GM12878 (cell line): ENCODE data around the gene HOXB2. TPM values are rescaled to one million over a fixed set of nuclear protein-coding genes. Genes with fewer than 3 reads are reported as not detected.

Experiments
- ATAC-seq: fragments of 200-7000 bp; cut with Tn5 transposase; 3 replicates; pipeline ENCODE4 v1.9.1; 2020; ENCODE audit warnings: mild to moderate bottlenecking, moderate library complexity
- BruUV-seq: library from RNA; stranded (reverse); fragments of 400-500 nt; replicated peaks from 2 replicates; lab custom pipeline; 2021; lab: Mats Ljungman, UMichigan
- CTCF ChIA-PET: fragments of 300-600 bp; sonication (Branson Sonifier 250); formaldehyde crosslinking; extraction: SDS; loops from one replicate; lab custom pipeline; 2021; ENCODE audit warnings: inconsistent platforms; lab: Yijun Ruan, JAX
- POLR2A ChIA-PET: fragments of 350-600 bp; formaldehyde crosslinking; extraction: SDS; loops from one replicate; lab custom pipeline; 2021; ENCODE audit warnings: inconsistent platforms; lab: Charles Lee
- RAD21 ChIA-PET: fragments of 300-600 bp; sonication (Branson Sonifier 250); formaldehyde crosslinking; loops from one replicate; lab custom pipeline; 2023; ENCODE audit warnings: antibody characterized with exemption; ENCODE audit not compliant: unreplicated experiment; lab: Charles Lee
- SMC1A ChIA-PET: fragments of 300-600 bp; sonication (Branson Sonifier 250); formaldehyde crosslinking; loops from one replicate; lab custom pipeline; 2023; ENCODE audit not compliant: unreplicated experiment, uncharacterized antibody; lab: Charles Lee
- DNase-seq: peaks from one replicate; pipeline ENCODE4 v3.0.0-alpha.2; 2011; ENCODE audit warnings: low read depth, low spot score
- FAIRE-seq: peaks from 3 replicates; lab custom pipeline; 2011; peaks lifted over from hg19 to GRCh38; lab: Jason Lieb, UNC
- H2AFZ ChIP-seq: 2 replicates; pipeline ENCODE4 v1.6.0; 2011; ENCODE audit warnings: low read depth, low read length, control low read depth; ENCODE audit not compliant: control insufficient read depth
- H3K27ac ChIP-seq: 2 replicates; pipeline ENCODE4 v1.5.1; 2011; ENCODE audit warnings: control low read depth; ENCODE audit not compliant: control insufficient read depth, insufficient read depth
- H3K27me3 ChIP-seq, 2 experiments: replicated peaks in 1 of 2; 2 replicates each; pipeline versions ENCODE4 v1.6.0 to v1.6.1; 2011; ENCODE audit warnings: low read length in 1 of 2; ENCODE audit not compliant: control insufficient read depth in 2 of 2, insufficient read depth in 2 of 2
- H3K36me3 ChIP-seq, 2 experiments: 2 replicates each; pipeline ENCODE4 v1.5.1; 2011; ENCODE audit warnings: low read length in 1 of 2; ENCODE audit not compliant: control insufficient read depth in 2 of 2, insufficient read depth in 2 of 2
- H3K4me1 ChIP-seq: 2 replicates; pipeline ENCODE4 v1.6.1; 2011; ENCODE audit warnings: mild to moderate bottlenecking, low read length, moderate library complexity, mixed read lengths; ENCODE audit not compliant: control insufficient read depth, insufficient read depth
- H3K4me2 ChIP-seq: 2 replicates; pipeline ENCODE4 v1.6.0; 2011; ENCODE audit warnings: control low read depth; ENCODE audit not compliant: control insufficient read depth, insufficient read depth
- H3K4me3 ChIP-seq: fragments of 200-600 bp; sonication (generic); 2 replicates; pipeline ENCODE4 v1.5.1; 2016
- H3K79me2 ChIP-seq: 2 replicates; pipeline ENCODE4 v1.6.0; 2011; ENCODE audit warnings: low read length; ENCODE audit not compliant: control insufficient read depth, insufficient read depth
- H3K9ac ChIP-seq: 2 replicates; pipeline ENCODE4 v1.8.0; 2011; ENCODE audit warnings: low read length, control low read depth, mixed read lengths; ENCODE audit not compliant: control insufficient read depth, insufficient read depth
- H3K9me3 ChIP-seq: replicated peaks from 3 replicates; pipeline ENCODE4 v1.5.1; 2011; ENCODE audit warnings: mild to moderate bottlenecking, low read length; ENCODE audit not compliant: control insufficient read depth, insufficient read depth
- H4K20me1 ChIP-seq: 2 replicates; pipeline ENCODE4 v1.6.0; 2011; ENCODE audit not compliant: control insufficient read depth, insufficient read depth
- CHD2 ChIP-seq: IDR thresholded peaks from 2 replicates; pipeline ENCODE4 v1.6.1; 2011; ENCODE audit warnings: low read depth, low read length, improper control_type of control experiment, borderline replicate concordance
- CREB1 ChIP-seq: IDR thresholded peaks from 2 replicates; pipeline ENCODE4 v1.6.1; 2012; ENCODE audit warnings: low read depth, mild to moderate bottlenecking, inconsistent platforms
- CREM ChIP-seq: IDR thresholded peaks from 2 replicates; pipeline ENCODE4 v1.6.1; 2014; ENCODE audit warnings: antibody characterized with exemption, low read depth
- CTCF ChIP-seq, 3 experiments: IDR thresholded peaks in 2 of 3; conservative IDR thresholded peaks in 1 of 3; 2 replicates each; pipeline ENCODE4 v1.5.1; 2011; ENCODE audit warnings: low read depth in 3 of 3, low read length in 3 of 3, mild to moderate bottlenecking in 3 of 3, control low read depth in 2 of 3, moderate library complexity in 2 of 3, inconsistent platforms in 1 of 3, mixed read lengths in 1 of 3; ENCODE audit not compliant: control insufficient read depth in 2 of 3, insufficient read depth in 1 of 3; ENCODE audit errors: extremely low read depth in 1 of 3
- RAD21 ChIP-seq: IDR thresholded peaks from 2 replicates; pipeline ENCODE4 v1.6.1; 2011; ENCODE audit warnings: mild to moderate bottlenecking, low read depth, low read length, moderate library complexity; ENCODE audit not compliant: insufficient read depth
- RB1 ChIP-seq: fragments of 450-650 bp; formaldehyde crosslinking; IDR thresholded peaks from 2 replicates; pipeline ENCODE4 v1.6.1; 2017; ENCODE audit warnings: mild to moderate bottlenecking, borderline replicate concordance
- RELA ChIP-seq: fragments of 450-650 bp; IDR thresholded peaks from 2 replicates; pipeline ENCODE4 v1.8.0; 2014; ENCODE audit warnings: borderline replicate concordance; ENCODE audit not compliant: partially characterized antibody
- ZNF384 ChIP-seq: IDR thresholded peaks from 2 replicates; pipeline ENCODE4 v1.6.1; 2012; ENCODE audit warnings: low read depth, mild to moderate bottlenecking, low read length, improper control_type of control experiment, borderline replicate concordance
- ZNF592 ChIP-seq: fragments of 450-650 bp; IDR thresholded peaks from 2 replicates; pipeline ENCODE4 v1.6.1; 2017; ENCODE audit warnings: mild to moderate bottlenecking, moderate library complexity
- ZNF687 ChIP-seq: fragments of 450-650 bp; IDR thresholded peaks from 2 replicates; pipeline ENCODE4 v1.6.1; 2017; ENCODE audit warnings: mild to moderate bottlenecking, moderate library complexity
- WGBS: methylation state at CpG from one replicate; pipeline ENCODE4 v1.1.6; 2016; ENCODE audit warnings: low lambda C conversion rate; ENCODE audit not compliant: insufficient replicate concordance, insufficient coverage; ENCODE audit errors: missing lambda C conversion rate; 5-methylcytosine and 5-hydroxymethylcytosine counted together
- in situ Hi-C: fragments of 300-500 bp; cut with MboI; formaldehyde crosslinking; loops from 9 replicates; pipeline ENCODE4 v1.14.3; 2018; ENCODE audit warnings: mixed read lengths
- intact Hi-C: fragments of 100-400 bp; cut with micrococcal nuclease; formaldehyde crosslinking; loops from one replicate; pipeline ENCODE4 v1.14.2; 2022; ENCODE audit not compliant: unreplicated experiment
- polyA plus RNA-seq, 11 experiments: library from polyadenylated mRNA; depleted of rRNA in 4 of 11; unstranded in 6 of 11; stranded (reverse) in 5 of 11; fragments of >200 nt; fragmentation: Nextera tagmentation in 4 of 11; fragmentation: Illumina TruSeq in 1 of 11; extraction: Ambion mirVana in 4 of 11; extraction: Trizol in 1 of 11; gene quantifications; 1 replicate in 1 of 11; 2 replicates in 10 of 11; pipeline versions ENCODE4 v1.2.1 to v1.2.3, GENCODE V29; 2011 to 2016; ENCODE audit warnings: inconsistent platforms in 2 of 11, missing spikeins in 2 of 11, low read depth in 1 of 11
- total RNA-seq, 4 experiments: library from RNA; depleted of rRNA in 3 of 4; stranded (reverse); fragments of >200 nt in 3 of 4; fragmentation: Illumina TruSeq in 1 of 4; extraction: Trizol in 1 of 4; gene quantifications; 2 replicates each; pipeline versions ENCODE4 v1.2.1 to v1.2.3, GENCODE V29; 2013 to 2021

The HOXB2 gene
- total and polyA plus RNA-seq, 10 of the 15 experiments (the other 5 are each of a cell fraction or from before 2014, with no cell fraction given), result 0.16 to 8.8 (median 2.3) TPM

GRCh38 chr17:48593840-48594537 lies 49.1 kb upstream of the HOXB2 start:
- no peak for DNase-seq
- no peaks in the 10 kb centered on the region for H3K36me3 ChIP-seq
- peaks cover 10% of the 10 kb centered on the region for H3K4me1 ChIP-seq
- in situ Hi-C loops (no loop called here), intact Hi-C loops (loop anchor here (1.0 to 2.0 kb wide), 3 partner anchors 257 to 333 kb away; no protein-coding TSS in a partner anchor)
- no peaks in the 10 kb centered on the region for H3K79me2 ChIP-seq
- H3K27ac ChIP-seq, result no peak overlapping the region
- POLR2A ChIA-PET, result interaction anchor here (0.5 to 1.2 kb wide), 4 partner anchors 11 to 455 kb away, joined by 3 to 6 read pairs (median 3); no protein-coding TSS in a partner anchor
- H3K9ac ChIP-seq, result no peak overlapping the region
- H3K9me3 ChIP-seq, result no peaks in the 10 kb centered on the region
- peaks cover 5 to 33% of the 10 kb centered on the region in 2 experiments for H3K27me3 ChIP-seq
- WGBS, result 20% methylated on average over 37 of the region's 37 CpGs
- ATAC-seq, result peak; percentile 75
- RAD21 ChIA-PET, result interaction anchor here (0.6 to 3.8 kb wide), 31 partner anchors 8 to 568 kb away, joined by 3 to 35 read pairs (median 5); no protein-coding TSS in a partner anchor
- H2AFZ ChIP-seq, result peak overlapping the region; percentile 67
- no peak overlapping the region; the same call in 1 of the 2 replicates for H3K4me3 ChIP-seq
- CTCF ChIA-PET, result interaction anchor here (0.9 to 4.8 kb wide), 35 partner anchors 19 to 569 kb away, joined by 3 to 113 read pairs (median 5); no protein-coding TSS in a partner anchor
- H3K4me2 ChIP-seq, result peak overlapping the region; percentile 98
- FAIRE-seq, result peak; percentile 78
- no peaks in the 10 kb centered on the region for H4K20me1 ChIP-seq
- BruUV-seq, result no TSS peak
- SMC1A ChIA-PET, result interaction anchor here (0.8 to 4.3 kb wide), 22 partner anchors 15 to 481 kb away, joined by 3 to 47 read pairs (median 6); no protein-coding TSS in a partner anchor
- TF ChIP-seq CTCF (IDR thresholded peaks at IDR 0.05 in 2 of 3, conservative IDR thresholded peaks at IDR 0.05 in 1 of 3; ENCODE audit: control insufficient read depth in 2 of 3, extremely low read depth in 1 of 3, insufficient read depth in 1 of 3, low read depth in 3 of 3, low read length in 3 of 3) (peak; percentile 91 to 97 (median 94)), CREB1 (0 out of 2 replicates have a peak, but pooled peaks have one; percentile 11), ZNF384 (no peak), CHD2 (0 out of 2 replicates have a peak, but pooled peaks have one; percentile 26), RELA (peak; percentile 28), ZNF592 (0 out of 2 replicates have a peak, but pooled peaks have one; percentile 56), ZNF687 (no peak), RB1 (peak; percentile 53; the same call in 1 of the 2 replicates), CREM (0 out of 2 replicates have a peak, but pooled peaks have one; percentile 20), RAD21 (peak; percentile 80)
